NCI-H526 (cell line): ENCODE results near the gene RFTN1.
A peak's percentile ranks its signal among the peaks of the same experiment; 100 is the strongest.

Experiments used
- DNase-seq, 2 experiments: peaks; one replicate each; lab custom pipeline; 2025; lab: John Stamatoyannopoulos, UW

RFTN1 gene

GRCh38 chr3:16432714-16433113 is 80.8 kb downstream of the RFTN1 start:
- no peak for DNase-seq

GRCh38 chr3:16430717-16431630 is 82.5 kb downstream of the RFTN1 start:
- no peak for DNase-seq

GRCh38 chr3:16429086-16429485 is 84.4 kb downstream of the RFTN1 start:
- no peak for DNase-seq

- no peak for DNase-seq
Measured at GRCh38 chr3:16428612-16429011, 84.9 kb downstream of the RFTN1 start.

- no peak for DNase-seq
Measured at GRCh38 chr3:16427103-16427965, 86.2 kb downstream of the RFTN1 start.

- DNase-seq, result no peak
Measured at GRCh38 chr3:16426665-16427064, 86.8 kb downstream of the RFTN1 start.

- DNase-seq, result no peak
Measured at GRCh38 chr3:16426029-16426400, 87.5 kb downstream of the RFTN1 start.

- DNase-seq, result no peak
Measured at GRCh38 chr3:16425398-16426028, 88.0 kb downstream of the RFTN1 start.

- DNase-seq, result no peak
Measured at GRCh38 chr3:16423947-16424673, 89.4 kb downstream of the RFTN1 start.

- peak; percentile 2 to 12 for DNase-seq
Measured at GRCh38 chr3:16423298-16423697, 90.2 kb downstream of the RFTN1 start.

- DNase-seq, result no peak
Measured at GRCh38 chr3:16419640-16420241, 93.8 kb downstream of the RFTN1 start.

- DNase-seq, result no peak
Measured at GRCh38 chr3:16417945-16418739, 95.4 kb downstream of the RFTN1 start.

- no peak for DNase-seq
Measured at GRCh38 chr3:16415911-16416476, 97.5 kb downstream of the RFTN1 start.

GRCh38 chr3:16413321-16413720 is 100.2 kb downstream of the RFTN1 start:
- no peak for DNase-seq

- DNase-seq, result no peak
Measured at GRCh38 chr3:16412192-16412800, 101.2 kb downstream of the RFTN1 start.

- DNase-seq, result no peak
Measured at GRCh38 chr3:16411441-16411840, 102.1 kb downstream of the RFTN1 start.

GRCh38 chr3:16410659-16411058 is 102.8 kb downstream of the RFTN1 start:
- no peak for DNase-seq

- no peak for DNase-seq
Measured at GRCh38 chr3:16409032-16409431, 104.5 kb downstream of the RFTN1 start.

- no peak for DNase-seq
Measured at GRCh38 chr3:16407366-16407765, 106.1 kb downstream of the RFTN1 start.

GRCh38 chr3:16406579-16406978 is 106.9 kb downstream of the RFTN1 start:
- no peak for DNase-seq
